A172 (cell line): ENCODE results near the gene C18orf63. TPM values are rescaled to one million over a fixed set of nuclear protein-coding genes. Genes with fewer than 3 reads are reported as not detected.

Experiments used
- total RNA-seq: library from RNA; depleted of rRNA; stranded (reverse); fragments of >200 nt; shearing (Covaris generic); gene quantifications from 2 replicates; pipeline ENCODE4 v1.2.3, GENCODE V29; 2014; rRNA removed

C18orf63 gene
- total RNA-seq, 1 experiment from 2014 or later: not detected

Other genes starting within 250 kb of the C18orf63 start
- 0.31 and 0.74 TPM in 2 replicates for gene FBXO15, start 168.0 kb upstream of the C18orf63 start, total RNA-seq
- 39.6 and 39.7 TPM in 2 replicates for gene TIMM21, start 167.3 kb upstream of the C18orf63 start, total RNA-seq
- 0.60 and 5.7 TPM in 2 replicates for gene CYB5A, start 23.9 kb upstream of the C18orf63 start, total RNA-seq
- gene DIPK1C, start 141.5 kb downstream of the C18orf63 start, total RNA-seq: 0.02 TPM in 1 of 2 replicates, not detected in the other
- 48.9 and 59.9 TPM in 2 replicates for gene CNDP2, start 180.5 kb downstream of the C18orf63 start, total RNA-seq
- not detected in 2 replicates for gene CNDP1, start 218.7 kb downstream of the C18orf63 start, total RNA-seq